Stimulated activated CD8-positive, alpha-beta memory T cell treated with anti-CD3 and anti-CD28 coated beads, Interleukin-7, amount 100 ng/mL, for 48 hours (primary cell): ENCODE data around the gene MFAP4.

Source experiments
- DNase-seq, 2 donors: peaks; one replicate each; pipeline ENCODE4 v3.0.0-alpha.2; 2020; ENCODE audit warnings: low read depth in 1 of 2; ENCODE audit errors: extremely low read depth in 1 of 2

MFAP4 gene, protein sequence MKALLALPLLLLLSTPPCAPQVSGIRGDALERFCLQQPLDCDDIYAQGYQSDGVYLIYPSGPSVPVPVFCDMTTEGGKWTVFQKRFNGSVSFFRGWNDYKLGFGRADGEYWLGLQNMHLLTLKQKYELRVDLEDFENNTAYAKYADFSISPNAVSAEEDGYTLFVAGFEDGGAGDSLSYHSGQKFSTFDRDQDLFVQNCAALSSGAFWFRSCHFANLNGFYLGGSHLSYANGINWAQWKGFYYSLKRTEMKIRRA

DNA sequence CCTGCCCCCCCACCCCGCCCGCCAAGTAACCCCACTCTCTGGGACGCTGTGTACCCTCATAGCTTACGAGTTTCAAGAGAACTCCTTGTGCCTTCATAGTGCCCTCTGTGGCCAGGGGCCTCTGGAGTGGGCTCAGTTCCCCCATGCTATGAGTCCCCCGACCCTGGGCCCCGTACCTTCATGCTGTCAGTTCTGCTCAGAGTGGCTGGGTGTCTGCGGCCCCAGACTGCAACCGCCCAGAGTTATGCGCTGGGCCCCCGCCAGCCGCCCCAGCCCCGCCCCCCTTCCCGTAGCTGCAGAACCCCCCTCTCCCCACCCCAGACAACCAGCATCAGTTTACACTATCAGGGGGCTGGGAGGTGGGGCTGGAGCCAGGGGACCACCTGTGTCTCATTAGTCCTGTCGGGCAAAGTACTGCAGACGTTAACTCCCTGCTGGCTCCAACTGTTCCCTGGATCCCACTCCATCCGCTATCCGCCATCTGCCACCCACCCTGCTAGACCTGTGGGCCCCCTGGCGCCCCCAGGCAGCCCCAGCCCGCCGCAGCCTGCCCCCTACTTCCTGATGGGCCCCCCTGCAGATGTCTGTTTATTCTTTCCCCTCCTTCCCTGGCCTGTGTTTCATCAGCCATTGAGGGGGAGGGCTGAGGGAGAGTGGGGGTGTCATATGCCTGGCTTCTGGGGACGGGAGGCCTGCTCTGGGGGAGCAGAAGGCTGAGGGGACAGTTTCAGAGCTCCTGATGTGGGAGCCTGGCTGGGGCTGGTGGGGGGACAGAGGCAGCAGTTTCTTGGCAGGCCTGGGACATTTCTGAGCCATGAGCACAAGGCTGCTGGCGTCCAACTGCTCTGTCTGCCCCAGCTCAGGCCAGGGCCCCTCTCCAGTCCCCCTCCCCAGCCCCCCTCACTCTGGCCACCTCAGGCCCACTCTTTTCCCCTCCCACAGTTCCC lies at the start of gene MFAP4:
Gene MFAP4, minus strand, starts transcription at position 217 of the 947 bp plus-strand sequence. Its CDS starts 35 bp downstream, at position 182.
- no peak for DNase-seq

- DNase-seq = no peak
Observed at GRCh38 chr17:19433727-19434340, 46.8 kb upstream of the MFAP4 start.

GRCh38 chr17:19433255-19433654 lies 46.3 kb upstream of the MFAP4 start:
- DNase-seq = no peak

- no peak for DNase-seq
Observed at GRCh38 chr17:19431691-19432090, 44.7 kb upstream of the MFAP4 start.

- DNase-seq = no peak
Observed at GRCh38 chr17:19426631-19427030, 39.6 kb upstream of the MFAP4 start.

DNA sequence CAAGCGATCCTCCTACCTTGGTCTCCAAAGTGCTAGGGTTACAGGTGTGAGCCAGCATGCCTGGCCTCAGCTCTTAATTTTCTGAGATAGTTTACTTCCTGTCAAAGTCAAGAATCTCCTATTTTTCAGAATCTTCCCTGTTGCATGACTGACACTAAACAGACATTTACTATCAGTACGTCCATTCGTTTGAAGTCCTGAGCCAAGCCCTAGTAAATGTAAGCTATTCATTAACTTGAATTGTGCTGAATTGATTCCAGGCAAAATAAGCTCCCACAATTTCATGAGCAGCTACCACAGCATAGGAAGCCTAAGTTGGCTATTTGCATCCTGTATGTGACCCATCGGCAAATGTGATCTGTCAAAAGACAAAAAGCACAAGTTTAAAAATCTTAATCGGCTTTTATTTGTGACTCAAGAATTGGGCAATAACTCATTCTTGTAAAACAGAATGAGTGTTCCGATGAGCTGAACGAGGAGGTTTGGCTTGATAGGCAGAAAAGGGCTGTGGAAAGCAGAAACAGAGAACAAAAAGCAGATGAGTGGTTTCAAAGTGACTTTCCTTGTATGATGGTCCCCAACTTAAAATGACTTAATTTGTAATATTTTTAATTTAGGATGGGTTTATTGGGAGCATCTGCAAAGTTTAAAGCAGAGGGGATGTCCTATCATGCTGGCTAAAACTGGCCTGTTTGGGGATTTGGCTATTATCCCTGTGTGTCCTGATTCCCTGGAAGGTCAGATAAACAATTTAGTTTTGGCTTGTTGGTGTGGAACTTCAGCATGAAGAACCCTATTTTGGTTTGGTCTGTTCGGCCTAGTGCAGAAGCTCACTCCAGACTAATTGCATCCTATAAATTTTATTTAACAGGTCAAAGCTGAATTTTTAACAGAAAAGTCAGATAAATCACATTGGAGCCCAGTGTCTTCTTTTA lies 38.2 kb upstream of the MFAP4 start:
- no peak for DNase-seq

GRCh38 chr17:19421926-19422325 lies 34.9 kb upstream of the MFAP4 start:
- DNase-seq = no peak

DNA sequence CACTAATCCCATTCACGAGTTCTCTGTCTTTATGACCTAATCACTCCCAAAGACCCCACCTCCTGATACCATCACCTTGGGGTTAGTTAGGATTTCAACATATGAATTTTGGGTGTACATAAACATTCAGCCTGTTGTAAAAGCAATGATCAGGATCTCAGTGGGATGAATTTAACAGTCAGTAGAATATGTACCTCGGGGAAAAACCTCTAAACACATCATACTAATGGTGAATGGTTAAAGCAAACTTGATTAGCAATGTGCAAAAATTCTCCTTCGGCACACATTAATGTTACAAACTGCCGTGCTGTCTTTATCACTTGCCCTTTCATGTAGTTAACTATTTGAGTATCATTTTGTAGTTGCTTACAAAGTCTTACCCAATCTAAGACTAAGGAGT lies 34.2 kb upstream of the MFAP4 start:
- DNase-seq = no peak

- DNase-seq = peak in 1 of 2 donors; percentile 33
Observed at GRCh38 chr17:19418251-19418992, 31.4 kb upstream of the MFAP4 start.

GRCh38 chr17:19417611-19418010 lies 30.6 kb upstream of the MFAP4 start:
- DNase-seq = no peak

DNA sequence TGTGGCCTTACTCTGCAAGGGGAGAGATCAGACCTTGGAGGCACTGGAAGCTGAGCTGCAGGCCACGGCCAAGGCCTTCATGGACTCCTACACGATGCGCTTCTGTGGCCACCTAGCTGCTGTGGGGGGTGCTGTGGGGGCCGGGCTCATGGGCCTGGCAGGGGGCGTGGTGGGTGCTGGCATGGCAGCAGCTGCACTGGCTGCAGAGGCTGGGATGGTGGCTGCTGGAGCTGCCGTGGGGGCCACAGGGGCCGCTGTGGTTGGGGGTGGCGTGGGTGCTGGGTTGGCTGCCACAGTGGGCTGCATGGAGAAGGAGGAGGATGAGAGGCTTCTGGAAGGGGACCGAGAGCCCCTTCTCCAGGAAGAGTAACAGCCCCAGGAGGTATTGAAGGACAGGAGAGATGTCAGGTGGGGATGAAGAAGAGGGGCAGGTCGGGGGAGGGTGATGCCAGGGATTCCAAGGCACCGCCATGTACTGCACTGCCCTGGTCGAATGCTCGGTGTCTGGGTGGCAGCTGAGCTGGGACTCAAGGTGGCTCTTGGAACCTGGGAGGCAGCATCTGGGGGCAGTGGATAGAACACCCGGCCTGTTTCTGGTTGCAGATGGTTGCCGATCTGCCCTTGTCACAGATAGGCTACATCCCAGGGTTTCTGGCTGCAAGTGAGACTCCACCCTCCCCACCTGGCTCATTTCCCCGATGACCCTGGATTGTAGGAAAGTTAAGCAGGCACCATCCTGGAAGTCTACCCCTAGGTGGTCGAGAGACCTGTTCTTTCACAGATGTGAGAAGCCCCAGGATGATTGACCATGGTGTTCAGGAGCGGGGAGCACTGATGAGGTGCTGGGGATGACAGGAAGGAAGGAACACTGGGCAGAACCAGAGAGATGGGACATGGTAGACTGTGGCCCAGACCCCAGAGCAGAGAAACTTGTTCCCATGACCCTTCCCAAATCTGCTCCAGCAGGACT lies 29.1 kb upstream of the MFAP4 start:
- no peak for DNase-seq

DNA sequence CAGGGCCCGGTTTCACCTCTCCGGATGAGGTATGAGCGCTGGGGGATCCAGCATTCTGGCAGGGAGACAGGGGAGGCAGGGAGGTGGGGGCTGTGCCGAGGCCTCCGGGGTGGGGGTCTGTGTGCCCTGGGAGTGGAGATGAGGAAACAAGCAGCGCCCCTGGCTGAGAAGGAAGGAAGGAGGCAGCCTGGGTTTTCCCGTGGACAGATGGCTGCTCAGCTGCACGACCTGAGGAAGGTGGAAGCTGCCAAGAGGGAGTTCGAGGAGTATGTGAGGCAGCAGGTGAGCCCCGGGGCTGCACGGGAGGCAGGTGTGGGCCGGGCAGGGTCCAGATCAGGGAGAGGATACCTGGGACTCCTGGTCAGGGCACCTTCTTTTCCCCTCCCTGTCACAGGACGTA lies 28.3 kb upstream of the MFAP4 start:
- no peak for DNase-seq

DNA sequence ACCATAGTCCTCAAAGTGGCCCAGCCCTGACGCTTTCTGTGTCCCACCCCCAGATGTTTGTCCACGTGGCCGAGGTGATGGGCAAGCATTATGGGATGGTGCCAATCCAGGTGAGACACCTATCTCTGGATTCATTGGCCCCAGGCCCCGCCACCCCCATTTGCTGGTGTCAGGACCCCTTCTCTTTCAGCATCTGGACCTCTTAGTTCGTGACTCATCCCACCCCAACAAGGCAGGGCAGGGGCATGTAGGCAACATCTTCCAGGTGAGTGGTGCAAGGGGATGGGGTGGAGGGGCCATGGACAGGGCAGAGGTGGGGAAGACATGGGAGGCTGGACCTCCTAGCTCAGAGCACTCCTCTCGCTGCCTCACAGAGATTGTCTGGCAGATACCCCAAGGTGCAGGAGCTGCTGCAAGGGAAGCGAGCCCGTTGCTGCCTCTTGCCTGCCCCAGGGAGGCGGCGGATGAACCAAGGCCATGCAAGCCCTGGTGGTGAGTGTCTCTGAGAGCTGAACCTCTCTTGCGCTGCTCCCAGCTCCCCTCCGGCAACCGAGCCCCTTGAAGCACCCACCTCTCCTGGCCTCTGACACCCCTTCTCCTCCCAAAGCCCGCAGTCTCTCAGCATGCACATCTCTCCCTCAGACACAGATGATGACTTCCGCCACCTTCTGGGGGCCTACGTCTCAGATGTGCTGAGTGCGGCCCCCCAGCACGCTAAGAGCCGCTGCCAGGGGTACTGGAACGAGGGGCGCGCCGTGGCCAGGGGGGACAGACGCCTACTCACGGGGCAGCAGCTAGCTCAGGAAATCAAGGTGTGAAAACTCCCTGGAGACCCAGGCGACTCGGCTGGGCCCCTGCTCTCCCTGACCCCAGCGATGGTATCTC lies 27.6 kb upstream of the MFAP4 start:
- DNase-seq = no peak

GRCh38 chr17:19413761-19414160 lies 26.8 kb upstream of the MFAP4 start:
- no peak for DNase-seq

DNA sequence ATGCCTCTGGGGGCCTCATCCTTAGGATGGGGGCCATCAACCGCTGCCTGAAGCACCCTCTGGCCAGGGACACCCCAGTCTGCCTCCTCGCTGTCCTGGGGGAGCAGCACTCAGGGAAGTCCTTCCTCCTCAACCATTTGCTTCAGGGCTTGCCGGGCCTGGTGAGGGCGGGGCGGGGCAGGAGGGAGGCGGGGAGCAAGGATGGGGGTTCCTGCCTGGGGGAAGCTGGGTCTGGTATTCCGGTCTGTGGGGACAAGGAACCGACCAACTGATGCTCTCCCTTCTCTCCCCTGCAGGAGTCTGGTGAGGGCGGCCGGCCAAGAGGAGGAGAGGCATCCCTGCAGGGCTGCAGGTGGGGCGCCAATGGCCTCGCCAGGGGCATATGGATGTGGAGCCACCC lies 26.0 kb upstream of the MFAP4 start:
- no peak for DNase-seq

- no peak for DNase-seq
Observed at GRCh38 chr17:19412510-19412909, 25.5 kb upstream of the MFAP4 start.

DNA sequence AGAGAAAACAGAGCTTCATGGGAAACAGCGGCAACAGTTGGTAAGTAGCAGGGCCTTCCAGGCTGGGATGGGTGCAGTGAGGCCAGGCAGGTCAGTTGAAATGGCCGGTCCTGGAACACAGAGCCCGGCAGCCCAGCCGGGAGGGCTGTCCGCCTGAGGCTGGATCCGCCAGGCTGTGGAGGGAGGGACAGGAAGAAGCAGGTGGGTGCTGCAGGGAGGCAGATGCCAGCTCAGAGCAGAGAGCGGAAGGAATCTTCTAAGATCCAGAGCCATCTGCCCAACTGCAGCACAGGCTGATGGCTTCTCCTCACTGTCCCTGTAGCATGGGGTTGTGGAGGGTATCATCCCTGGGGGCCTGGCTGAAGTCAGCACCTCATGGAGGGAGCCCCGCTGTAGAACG lies 24.6 kb upstream of the MFAP4 start:
- no peak for DNase-seq
